ENCODE measurements around the gene MN1.

Gene MN1

DNA sequence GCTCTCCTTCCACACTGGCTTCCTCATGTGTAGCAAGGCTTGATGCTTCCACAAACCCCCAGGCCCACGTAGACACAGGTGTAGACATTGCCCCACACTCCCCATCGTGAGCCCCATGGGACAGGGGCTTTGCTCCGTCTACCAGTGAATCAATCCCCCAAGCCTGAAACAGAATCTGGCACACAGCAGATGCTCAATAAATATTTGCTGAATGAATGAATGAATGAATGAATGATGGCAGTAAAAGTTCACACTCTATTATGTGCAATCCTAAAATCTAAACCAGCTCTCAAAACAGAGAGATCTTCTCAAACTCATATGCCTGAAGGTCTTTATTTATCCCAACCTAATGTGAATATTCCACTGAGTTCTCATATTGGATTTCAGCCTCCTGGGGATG lies 69.9 kb downstream of the MN1 start:
- DNase-seq, result no peak

GRCh38 chr22:27730641-27731433 lies 70.7 kb downstream of the MN1 start:
- DNase-seq, result no peak

DNA sequence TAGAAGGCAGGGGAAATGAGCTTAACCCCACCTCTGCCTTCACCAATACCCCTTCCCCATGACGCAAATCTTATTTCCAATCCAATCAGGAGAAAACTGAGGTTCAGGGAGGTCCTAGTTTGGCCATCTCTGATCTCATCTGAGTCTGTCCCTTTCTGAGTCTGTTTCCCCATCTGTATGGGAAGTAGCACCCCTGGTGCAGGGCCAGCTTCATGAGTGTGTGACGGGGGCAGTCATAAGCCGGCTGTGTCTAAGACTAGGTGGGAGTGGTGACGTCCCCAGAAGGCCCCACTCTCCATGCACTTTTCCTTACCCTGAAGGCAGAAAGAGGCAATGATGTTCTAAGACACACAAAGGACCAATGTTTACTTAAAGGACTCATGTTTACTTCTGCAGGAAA lies 72.3 kb downstream of the MN1 start:
- DNase-seq, result no peak

DNA sequence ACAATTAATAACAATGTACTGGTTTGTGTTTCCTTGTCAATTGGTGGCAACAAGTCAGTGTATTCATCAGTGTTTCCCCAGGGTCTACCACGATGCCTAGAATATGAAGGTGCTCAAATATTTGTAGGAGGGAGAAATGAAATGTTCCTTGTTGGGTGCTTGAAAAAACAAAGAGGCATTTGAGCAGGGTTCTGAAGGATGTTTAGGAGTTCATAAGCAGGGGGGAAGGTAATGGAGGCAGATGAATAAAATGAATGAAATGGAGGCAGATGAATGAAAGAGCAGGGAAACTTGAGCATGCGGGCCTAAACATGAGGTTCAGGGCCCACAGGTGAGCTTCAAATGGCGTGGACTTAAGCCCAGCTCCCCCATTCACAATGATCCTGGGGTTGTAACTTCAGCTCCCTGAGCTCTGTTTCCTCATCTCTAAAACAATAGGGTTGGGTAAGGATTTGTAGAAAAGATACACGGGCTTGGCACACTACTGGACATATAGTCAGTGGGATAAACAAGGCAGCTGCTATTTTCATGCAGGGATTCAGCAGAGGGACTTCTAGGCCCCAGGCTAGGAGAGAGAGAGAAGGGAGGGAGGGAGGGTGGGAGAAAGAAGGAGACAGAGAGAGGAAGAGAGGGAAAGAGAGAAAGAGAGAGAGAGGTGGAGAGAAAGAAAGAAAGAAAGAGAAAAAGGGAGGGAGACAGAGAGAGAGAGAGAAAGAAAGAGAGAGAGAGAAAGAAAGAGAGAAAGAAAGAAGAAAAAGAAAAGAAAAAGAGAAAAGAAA lies 73.7 kb downstream of the MN1 start:
- no peak for DNase-seq

GRCh38 chr22:27726686-27727449 lies 74.7 kb downstream of the MN1 start:
- no peak for DNase-seq

DNA sequence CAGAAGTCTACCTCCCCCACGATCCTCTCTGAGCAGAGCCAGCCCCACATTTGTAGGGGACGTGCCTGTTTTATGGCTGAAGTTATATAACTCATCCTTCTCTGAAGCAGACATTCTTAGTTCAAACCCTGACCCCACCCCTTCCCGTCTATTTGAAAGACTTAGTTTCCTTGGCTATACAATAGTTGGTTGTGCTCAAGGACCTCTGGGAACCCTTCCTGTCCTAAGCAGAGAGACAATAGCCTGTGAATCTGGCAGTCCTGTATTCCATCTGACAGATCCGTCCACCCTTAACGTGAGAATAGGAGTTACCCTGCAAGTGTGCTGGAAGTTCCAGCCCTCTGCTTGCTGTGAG lies 75.2 kb downstream of the MN1 start:
- no peak for DNase-seq

- no peak for DNase-seq
Observed at GRCh38 chr22:27725661-27726060, 75.9 kb downstream of the MN1 start.

GRCh38 chr22:27724709-27725108 lies 76.8 kb downstream of the MN1 start:
- DNase-seq, result no peak

- no peak for DNase-seq
Observed at GRCh38 chr22:27724157-27724556, 77.4 kb downstream of the MN1 start.

GRCh38 chr22:27723708-27724107 lies 77.8 kb downstream of the MN1 start:
- peak in 1 of 2 experiments; percentile 18 for DNase-seq

- no peak for DNase-seq
Observed at GRCh38 chr22:27723158-27723557, 78.4 kb downstream of the MN1 start.

GRCh38 chr22:27720860-27721259 lies 80.7 kb downstream of the MN1 start:
- DNase-seq, result peak; percentile 64 to 71

- DNase-seq, result peak; percentile 84 to 86
Observed at GRCh38 chr22:27719535-27720227, 81.9 kb downstream of the MN1 start.

GRCh38 chr22:27719036-27719347 lies 82.6 kb downstream of the MN1 start:
- no peak for DNase-seq

GRCh38 chr22:27718186-27719035 lies 83.1 kb downstream of the MN1 start:
- DNase-seq, result peak in 1 of 2 experiments; percentile 21

DNA sequence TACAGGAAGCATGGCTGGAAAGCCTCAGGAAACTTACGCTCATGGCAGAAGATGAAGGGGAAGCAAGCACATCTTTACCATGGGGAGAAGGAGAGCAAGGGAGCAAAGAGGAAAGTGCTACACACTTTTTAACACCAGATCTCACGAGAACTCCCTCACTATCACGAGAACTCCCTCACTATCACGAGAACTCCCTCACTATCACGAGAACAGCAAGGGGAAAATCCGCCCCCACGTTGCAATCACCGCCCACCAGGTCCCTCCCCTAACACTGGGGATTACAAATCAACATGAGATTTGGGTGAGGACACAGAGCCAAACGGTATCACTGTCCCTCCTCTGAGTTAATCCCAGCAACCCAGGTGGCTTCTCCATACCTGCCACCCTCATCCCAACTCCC lies 84.5 kb downstream of the MN1 start:
- DNase-seq, result no peak

DNA sequence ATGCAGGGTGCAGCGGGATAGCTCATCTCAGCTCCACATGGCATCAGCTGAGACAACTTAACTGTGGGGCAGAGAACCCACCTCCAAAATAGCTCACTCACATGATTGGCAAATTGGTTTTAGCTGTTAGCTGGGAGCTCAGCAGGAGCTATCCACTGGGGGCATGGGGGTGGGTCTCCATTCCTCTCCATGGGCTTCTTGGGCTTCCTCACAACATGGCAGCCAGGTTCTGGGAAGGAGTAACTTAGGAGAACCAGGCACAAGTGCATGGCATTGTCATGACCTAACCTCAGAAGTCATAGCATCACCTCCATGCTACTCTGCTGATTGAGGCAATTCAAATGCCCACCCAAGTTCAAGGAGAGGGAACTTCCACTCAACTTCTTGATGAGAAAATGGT lies 85.5 kb downstream of the MN1 start:
- DNase-seq, result no peak

- peak; percentile 53 to 67 for DNase-seq
Observed at GRCh38 chr22:27715106-27715505, 86.5 kb downstream of the MN1 start.

DNA sequence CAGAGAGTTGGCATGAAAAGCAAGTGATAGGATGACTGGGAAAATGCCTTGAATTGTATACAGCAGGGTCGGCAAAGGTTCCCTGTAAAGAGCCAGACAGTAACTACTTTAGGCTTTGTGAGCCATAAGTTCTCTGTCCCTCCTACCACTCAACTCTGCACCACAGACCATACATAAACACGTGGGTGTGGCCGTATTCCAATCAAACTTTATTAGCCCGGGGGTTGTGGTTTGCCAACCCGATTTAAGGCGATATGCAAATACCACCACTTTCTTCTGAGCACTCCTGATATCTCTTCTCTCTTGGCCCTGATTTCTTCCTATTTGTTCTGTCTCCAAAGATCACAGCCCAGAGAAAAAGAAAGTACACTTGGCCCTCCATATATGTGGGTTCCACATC lies 87.5 kb downstream of the MN1 start:
- DNase-seq, result no peak

GRCh38 chr22:27713461-27713860 lies 88.1 kb downstream of the MN1 start:
- DNase-seq, result no peak

DNA sequence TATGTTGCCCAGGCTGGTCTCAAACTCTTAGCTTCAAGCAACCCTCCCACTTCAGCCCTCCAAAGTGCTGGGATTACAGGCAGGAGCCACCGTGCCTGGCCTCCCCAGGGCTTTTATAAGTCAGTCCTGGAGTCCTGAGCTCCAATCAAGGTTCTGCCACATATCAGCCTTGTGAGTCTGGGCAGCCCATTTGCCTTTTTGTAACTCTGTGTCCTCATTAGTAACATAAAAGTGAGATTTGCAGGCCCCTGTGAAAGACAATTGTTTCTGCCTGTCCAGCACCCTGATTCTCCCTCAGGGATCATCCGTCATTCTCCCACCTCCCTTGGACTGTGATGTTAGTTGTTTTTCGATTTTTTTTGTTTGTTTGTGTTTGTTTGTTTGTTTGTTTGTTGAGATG lies 89.8 kb downstream of the MN1 start:
- DNase-seq, result no peak

DNA sequence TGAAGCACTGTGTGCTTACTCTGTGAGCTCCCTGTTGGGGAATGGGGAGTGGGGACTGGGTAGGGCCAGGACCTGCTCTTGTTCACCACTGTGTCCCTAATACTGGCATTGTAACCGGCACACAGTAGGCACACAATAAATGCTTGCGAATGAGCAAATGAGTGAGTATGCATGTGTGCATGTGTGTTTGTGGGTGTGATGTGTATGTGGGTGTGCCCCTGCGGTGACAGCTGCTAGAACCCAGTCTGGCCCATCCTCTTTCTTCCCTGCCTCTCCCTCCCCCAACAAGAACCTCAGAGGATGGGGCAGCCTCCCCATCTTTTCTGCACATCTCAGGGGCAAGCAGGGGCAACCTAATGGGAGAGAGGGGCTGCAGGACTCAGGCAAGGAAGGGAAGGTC lies 90.5 kb downstream of the MN1 start:
- DNase-seq, result no peak
